GM21423 (cell line): ENCODE measurements around the gene STARD13.
A peak's percentile ranks its signal among the peaks of the same experiment; 100 is the strongest.

Source experiments
- ATAC-seq: cut with Tn5 transposase; IDR thresholded peaks from one replicate; pipeline ENCODE4 v1.9.1; 2021; ENCODE audit warnings: mild to moderate bottlenecking, moderate library complexity; ENCODE audit not compliant: unreplicated experiment

The STARD13 gene

DNA sequence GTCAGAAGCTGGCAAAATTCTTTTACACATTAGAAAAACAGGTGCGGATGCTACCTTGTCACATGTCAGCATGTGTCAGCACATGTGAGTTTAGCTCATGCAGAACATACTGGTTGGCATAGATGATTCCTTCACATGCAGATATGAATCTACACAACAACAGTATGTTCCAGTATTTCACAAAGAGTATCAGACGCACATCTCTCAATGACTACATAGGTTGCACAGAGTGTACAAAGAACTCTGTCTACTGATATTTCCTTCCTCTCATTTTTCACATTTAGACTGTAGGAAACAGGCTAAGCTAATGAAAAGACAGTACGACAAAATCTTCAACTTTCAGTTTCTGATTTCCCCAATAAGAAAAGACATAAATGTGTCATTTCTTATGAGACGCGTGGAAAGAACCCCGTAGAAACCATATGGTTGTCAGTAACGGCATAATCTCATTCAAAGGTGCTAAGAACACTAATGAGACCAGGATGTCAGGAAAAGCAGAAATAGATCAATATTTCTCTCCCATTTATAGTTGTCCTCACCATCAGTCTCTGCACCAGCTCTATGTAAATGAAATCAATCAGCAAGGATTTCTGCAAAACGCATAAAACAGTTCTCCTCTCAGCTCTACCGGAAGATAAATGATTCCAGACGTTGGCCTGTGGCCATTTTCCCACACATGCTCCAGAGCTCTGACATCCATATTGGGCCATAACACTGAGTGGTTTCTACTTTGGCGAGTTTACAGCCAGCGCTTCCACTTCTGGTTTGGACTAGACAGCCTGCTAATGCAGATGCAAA lies 81.2 kb downstream of the STARD13 start:
- no peak for ATAC-seq

DNA sequence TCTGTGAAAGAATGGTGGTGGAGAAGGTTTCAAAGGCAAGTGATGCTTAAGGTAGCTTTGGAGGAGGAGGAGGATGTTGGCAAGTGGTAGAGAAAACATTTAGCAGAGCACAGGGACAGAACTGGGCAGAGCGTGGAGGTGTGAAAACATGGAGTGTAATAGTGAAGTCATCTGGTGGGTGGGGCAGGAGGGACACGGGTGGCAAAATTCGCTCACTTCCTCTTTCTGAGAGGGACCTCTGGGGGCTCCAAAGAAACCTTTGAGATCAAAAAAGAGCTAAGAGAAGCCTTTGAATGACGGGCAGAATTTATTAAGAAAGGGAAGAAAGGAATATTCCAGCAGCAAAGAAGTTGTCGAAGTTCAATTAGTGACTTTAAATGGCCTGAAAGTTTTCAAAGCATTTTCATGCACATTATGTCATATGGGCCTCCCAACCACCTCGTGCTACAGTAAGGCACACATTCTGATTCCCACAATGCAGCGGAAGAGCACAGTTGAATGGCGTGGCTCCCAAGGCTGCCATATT lies 82.8 kb downstream of the STARD13 start:
- no peak for ATAC-seq

GRCh38 chr13:33201659-33202058 lies 83.9 kb downstream of the STARD13 start:
- ATAC-seq: no peak

DNA sequence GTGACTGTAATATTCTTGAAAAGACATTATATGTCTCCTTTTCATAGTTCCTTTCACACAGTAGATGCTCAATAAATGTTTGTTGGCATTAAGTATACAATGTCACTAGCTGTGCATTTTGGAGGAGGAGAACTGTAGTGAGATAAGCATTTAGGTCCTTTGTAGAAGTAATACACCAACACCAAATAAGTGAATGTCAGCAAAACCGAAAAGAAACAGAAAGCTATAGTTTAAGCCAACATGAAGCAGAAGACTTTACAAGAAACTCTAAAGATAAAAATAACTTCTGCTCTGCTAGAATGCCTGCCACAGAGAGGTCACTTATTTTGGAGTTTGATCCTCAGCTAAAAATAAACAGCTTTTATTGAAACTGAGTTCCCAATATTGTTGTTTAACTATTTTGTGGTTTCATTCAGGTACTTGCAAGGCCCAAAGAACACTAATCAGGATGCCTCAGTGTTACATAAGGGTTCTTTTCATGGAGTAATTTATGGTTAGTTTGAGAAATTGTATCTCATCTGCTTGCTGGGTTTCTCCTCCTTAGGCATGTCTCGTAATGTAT lies 86.2 kb downstream of the STARD13 start:
- no peak for ATAC-seq

GRCh38 chr13:33197541-33197971 lies 88.0 kb downstream of the STARD13 start:
- ATAC-seq: no peak

- ATAC-seq: no peak
Observed at GRCh38 chr13:33196767-33197166, 88.8 kb downstream of the STARD13 start.

- ATAC-seq: no peak
Observed at GRCh38 chr13:33195693-33196464, 89.7 kb downstream of the STARD13 start.

- peak; percentile 77 for ATAC-seq
Observed at GRCh38 chr13:33194820-33195692, 90.5 kb downstream of the STARD13 start.

- ATAC-seq: no peak
Observed at GRCh38 chr13:33193428-33193974, 92.1 kb downstream of the STARD13 start.

DNA sequence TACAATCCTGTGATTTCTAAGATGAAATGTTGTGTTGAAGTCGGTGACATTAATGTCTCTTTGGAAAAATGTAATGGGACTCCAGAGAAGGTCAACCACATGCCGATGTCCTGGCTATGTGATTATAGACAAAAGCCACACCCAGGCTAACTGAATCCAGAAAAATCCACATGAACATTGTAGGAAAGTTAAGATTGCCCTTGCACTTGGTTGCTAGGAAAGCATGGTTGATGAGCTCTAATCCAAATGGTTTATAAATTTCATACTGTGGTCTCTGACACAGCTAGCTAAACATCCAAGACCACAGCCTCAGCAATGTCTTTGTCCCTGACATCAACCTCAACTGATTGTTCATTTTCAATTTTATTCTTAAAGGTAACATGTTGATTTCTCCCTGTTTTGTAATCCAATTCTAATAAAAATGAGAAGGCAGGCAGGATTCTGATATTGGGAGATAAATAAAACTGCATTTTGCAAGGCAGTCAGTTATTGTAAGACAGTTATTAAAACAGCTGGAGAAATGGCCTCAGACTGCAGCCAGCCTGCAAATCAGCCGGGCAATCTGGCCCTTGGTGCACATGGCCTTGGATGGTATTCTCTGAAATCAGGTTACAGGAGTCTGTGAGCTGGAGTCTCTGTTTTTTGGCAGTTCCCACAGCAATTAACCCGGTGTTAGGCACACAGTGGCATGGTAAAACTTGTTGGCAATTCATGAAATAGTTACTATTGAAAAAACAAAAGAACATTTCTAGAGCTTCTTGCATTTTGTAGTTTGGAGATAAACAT lies 93.9 kb downstream of the STARD13 start:
- no peak for ATAC-seq

- ATAC-seq: no peak
Observed at GRCh38 chr13:33189470-33189869, 96.1 kb downstream of the STARD13 start.

DNA sequence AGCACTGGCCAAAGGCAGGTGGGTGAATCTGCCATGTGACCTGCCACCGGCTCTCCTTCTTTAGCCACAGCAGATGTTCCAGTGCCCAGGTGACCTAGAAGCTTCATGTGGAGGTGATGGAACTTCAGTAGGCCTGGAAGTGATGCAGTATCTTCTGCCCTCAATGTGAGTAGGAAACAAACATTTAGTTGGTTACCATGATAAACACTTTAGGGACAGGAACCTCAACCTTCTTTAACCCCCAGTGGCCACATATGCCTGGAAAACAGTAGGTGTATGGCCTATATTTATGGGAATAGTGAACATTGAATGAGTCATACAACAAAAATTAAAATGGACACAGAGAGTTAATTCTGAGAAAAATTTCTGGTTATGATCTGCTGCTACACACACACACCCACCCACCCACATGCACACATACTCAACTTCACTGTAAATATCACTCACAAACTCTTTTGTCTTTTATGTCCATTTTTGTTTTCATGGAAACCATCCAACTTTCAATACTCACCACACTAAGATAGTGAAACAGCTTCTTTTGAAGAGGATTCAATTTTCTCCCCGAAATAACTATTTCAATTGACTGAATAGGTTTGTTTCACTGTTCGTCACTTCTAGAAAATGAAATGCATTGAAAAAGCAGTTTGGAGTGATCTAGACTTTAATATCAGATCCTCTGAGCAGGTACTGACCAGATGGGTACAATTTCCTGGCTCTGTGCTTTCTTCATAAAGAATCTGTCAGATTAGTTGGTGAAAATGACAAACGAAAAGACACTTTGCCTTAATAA lies 97.3 kb downstream of the STARD13 start:
- ATAC-seq: peak; percentile 54

DNA sequence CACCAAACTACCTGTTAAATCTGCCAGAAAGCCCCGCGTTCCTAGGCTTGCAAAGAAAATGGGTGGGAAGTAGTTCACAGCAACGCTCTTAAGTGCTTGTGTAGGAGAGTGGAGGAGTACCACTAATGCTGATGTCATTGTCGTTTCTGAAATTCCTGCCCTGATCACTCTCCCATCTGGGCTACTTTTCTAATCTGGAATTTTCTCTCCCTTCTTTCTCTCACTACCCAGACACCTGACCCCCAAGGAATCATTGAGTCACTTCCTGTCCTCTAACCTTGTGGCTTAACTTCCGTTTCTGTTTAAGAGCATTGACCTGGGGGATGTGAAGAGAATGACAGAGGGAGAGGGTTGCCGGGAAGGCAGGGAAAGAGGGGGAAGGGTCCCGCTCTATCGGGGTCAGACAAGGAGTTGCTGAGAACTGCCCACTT lies 98.7 kb downstream of the STARD13 start:
- ATAC-seq: no peak

DNA sequence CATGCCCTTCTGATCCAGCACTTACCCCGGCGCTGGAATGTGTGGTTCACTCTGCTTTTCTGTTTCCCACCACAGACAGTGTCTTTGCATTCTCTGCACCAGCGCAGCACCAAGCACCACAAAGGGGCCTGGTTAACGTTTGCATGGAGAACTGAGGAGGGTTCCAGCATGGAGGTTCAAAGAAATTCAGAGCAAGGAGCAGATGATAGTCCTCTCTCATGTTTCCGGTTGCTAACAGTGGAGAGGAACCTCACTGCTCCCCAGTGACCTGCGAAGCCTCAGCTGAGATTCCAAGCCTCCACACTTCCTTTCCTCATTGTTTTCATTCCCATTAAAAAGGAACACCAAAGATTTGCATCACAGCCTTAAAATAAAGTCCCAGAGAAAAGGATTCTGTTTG lies 99.7 kb downstream of the STARD13 start:
- ATAC-seq: no peak

- no peak for ATAC-seq
Observed at GRCh38 chr13:33184530-33184929, 101.0 kb downstream of the STARD13 start.

GRCh38 chr13:33184112-33184490 lies 101.5 kb downstream of the STARD13 start:
- ATAC-seq: no peak

- no peak for ATAC-seq
Observed at GRCh38 chr13:33183431-33184111, 102.0 kb downstream of the STARD13 start.

DNA sequence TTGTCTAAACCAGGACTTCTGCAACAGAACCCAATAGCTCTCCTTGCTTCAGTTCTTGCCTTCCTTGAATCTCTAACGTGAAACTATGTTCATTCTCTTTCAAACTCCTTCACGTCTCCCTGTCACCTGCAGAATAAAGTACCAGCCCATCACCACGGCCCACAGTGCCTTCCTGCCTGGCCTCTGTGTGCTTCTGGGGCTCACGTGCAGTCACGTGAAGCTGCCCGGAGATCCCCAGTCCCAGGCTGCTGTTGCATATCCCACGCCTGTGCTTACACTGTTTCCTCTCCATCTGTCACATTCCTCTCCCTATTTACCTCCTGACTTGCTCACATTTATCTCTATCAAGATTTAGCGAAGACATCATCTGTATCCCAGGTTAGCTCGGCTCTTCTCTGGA lies 102.8 kb downstream of the STARD13 start:
- ATAC-seq: no peak
